Ovary (tissue), 3 donors: ENCODE measurements around the gene ETV5.

Source experiments
- CTCF ChIP-seq, 3 donors: fragments of 450-650 bp in 2 of 3; fragments of 200-600 bp in 1 of 3; IDR thresholded peaks; one replicate each; pipeline versions ENCODE4 v1.5.1 to v1.8.0; 2016 to 2022; ENCODE audit warnings: antibody characterized with exemption in 3 of 3, mild to moderate bottlenecking in 1 of 3
- POLR2A ChIP-seq: fragments of 450-650 bp; IDR thresholded peaks from one replicate; pipeline ENCODE4 v1.6.1; 2017; ENCODE audit warnings: antibody characterized with exemption, mild to moderate bottlenecking, moderate library complexity
- donor health status: DM: no; HTN: no; CAD: no.

DNA sequence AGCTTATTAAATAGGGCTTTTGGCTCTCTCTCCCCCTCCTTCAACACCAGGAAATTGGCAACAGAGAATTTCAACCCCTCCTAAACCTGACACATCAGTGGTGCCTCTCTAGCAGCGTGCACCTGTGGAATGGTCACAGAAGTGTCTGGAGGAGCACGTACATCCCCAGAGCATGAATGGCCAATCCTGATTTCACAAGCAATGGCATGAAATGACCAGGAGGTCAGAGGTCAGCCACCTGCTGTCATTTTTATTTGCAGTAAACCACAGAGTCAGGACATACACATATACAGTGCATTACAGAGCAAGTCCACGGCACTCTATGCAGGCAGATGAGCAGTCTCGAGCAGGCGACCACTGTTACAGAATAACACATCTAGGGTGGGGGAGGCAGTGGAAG, 25.1 kb upstream of the ETV5 start:
- TF ChIP-seq CTCF (IDR thresholded peaks at IDR 0.05) (no peak), POLR2A (no peak)
